HepG2 (cell line): Measurements from ENCODE around the gene CUEDC2. TPM values are rescaled to one million over a fixed set of nuclear protein-coding genes. Genes with fewer than 3 reads are reported as not detected.

Experiments
- ELF1 ChIP-seq: sonication (generic); formaldehyde crosslinking; IDR thresholded peaks from 2 replicates; pipeline ENCODE4 v1.4.0; 2020; ENCODE audit warnings: missing genetic modification reagents
- KDM5A ChIP-seq: fragments of 200-600 bp; sonication (generic); IDR thresholded peaks from 2 replicates; pipeline ENCODE4 v1.7.0; 2018; ENCODE audit warnings: antibody characterized with exemption, mild to moderate bottlenecking, low read length, borderline replicate concordance
- MAF1 ChIP-seq: sonication (generic); formaldehyde crosslinking; IDR thresholded peaks from 2 replicates; pipeline ENCODE4 v1.5.0; 2020; ENCODE audit warnings: missing genetic modification reagents, borderline replicate concordance
- MYNN ChIP-seq: sonication (generic); formaldehyde crosslinking; IDR thresholded peaks from 2 replicates; pipeline ENCODE4 v1.4.0; 2020; ENCODE audit warnings: mild to moderate bottlenecking, low read depth, missing genetic modification reagents
- NKX3-1 ChIP-seq: sonication (generic); formaldehyde crosslinking; IDR thresholded peaks from 2 replicates; pipeline ENCODE4 v1.5.0; 2020; ENCODE audit warnings: missing genetic modification reagents
- NR2F2 ChIP-seq: IDR thresholded peaks from 2 replicates; pipeline ENCODE4 v1.6.1; 2012; ENCODE audit warnings: low read depth, inconsistent platforms, borderline replicate concordance
- PRPF4 ChIP-seq: fragments of 200-400 bp; formaldehyde crosslinking; IDR thresholded peaks from 2 replicates; pipeline ENCODE4 v1.6.1; 2016; ENCODE audit warnings: low read length, low read depth; ENCODE audit not compliant: poor library complexity, severe bottlenecking
- REXO4 ChIP-seq: sonication (generic); formaldehyde crosslinking; IDR thresholded peaks from 2 replicates; pipeline ENCODE4 v1.8.0; 2022; ENCODE audit warnings: missing genetic modification reagents, mild to moderate bottlenecking, borderline replicate concordance
- SMAD1 ChIP-seq: sonication (generic); formaldehyde crosslinking; IDR thresholded peaks from 2 replicates; pipeline ENCODE4 v1.4.0; 2020; ENCODE audit warnings: missing genetic modification reagents, low read depth, mild to moderate bottlenecking, borderline replicate concordance
- TOPORS ChIP-seq: sonication (generic); formaldehyde crosslinking; IDR thresholded peaks from 2 replicates; pipeline ENCODE4 v1.8.0; 2023; ENCODE audit warnings: mild to moderate bottlenecking, missing genetic modification reagents
- ZNF44 ChIP-seq: sonication (generic); formaldehyde crosslinking; IDR thresholded peaks from 2 replicates; pipeline ENCODE4 v1.5.1; 2020; ENCODE audit warnings: mild to moderate bottlenecking, missing genetic modification reagents
- ZNF724P ChIP-seq: sonication (generic); formaldehyde crosslinking; IDR thresholded peaks from 2 replicates; pipeline ENCODE4 v1.8.0; 2022; ENCODE audit warnings: missing genetic modification reagents, borderline replicate concordance
- ZNF747 ChIP-seq: sonication (generic); formaldehyde crosslinking; IDR thresholded peaks from 2 replicates; pipeline ENCODE4 v1.8.1; 2023; ENCODE audit warnings: missing genetic modification reagents, mild to moderate bottlenecking, borderline replicate concordance
- ZNF839 ChIP-seq: sonication (generic); formaldehyde crosslinking; IDR thresholded peaks from 2 replicates; pipeline ENCODE4 v1.4.0; 2020; ENCODE audit warnings: missing genetic modification reagents, mild to moderate bottlenecking, borderline replicate concordance
- ZSCAN30 ChIP-seq: sonication (generic); formaldehyde crosslinking; IDR thresholded peaks from 2 replicates; pipeline ENCODE4 v1.5.0; 2020; ENCODE audit warnings: mild to moderate bottlenecking, missing genetic modification reagents
- polyA plus RNA-seq, 8 experiments: library from polyadenylated mRNA; depleted of rRNA in 3 of 8; stranded (reverse) in 7 of 8; unstranded in 1 of 8; fragments of >200 nt; fragmentation: Illumina TruSeq in 4 of 8; extraction: Trizol in 4 of 8; gene quantifications; 2 replicates each; pipeline versions ENCODE4 v1.2.1 to v1.2.3, GENCODE V29; 2011 to 2016; ENCODE audit warnings: low read depth in 4 of 8, missing spikeins in 1 of 8, mixed read lengths in 1 of 8; ENCODE audit not compliant: insufficient read depth in 1 of 8
- total RNA-seq, 5 experiments: library from RNA; depleted of rRNA; stranded (reverse); fragments of >200 nt; fragmentation: Illumina TruSeq; extraction: Trizol; gene quantifications; 2 replicates each; pipeline ENCODE4 v1.2.3, GENCODE V29; 2016; ENCODE audit warnings: low read depth in 1 of 5
- TF ChIP-seq, protein P1 (sequence below): sonication (generic); formaldehyde crosslinking; IDR thresholded peaks from 2 replicates; pipeline ENCODE4 v1.8.1; 2023; ENCODE audit warnings: missing genetic modification reagents, inconsistent platforms, borderline replicate concordance
- TF ChIP-seq, protein P2 (sequence below): sonication (generic); formaldehyde crosslinking; IDR thresholded peaks from 2 replicates; pipeline ENCODE4 v1.8.0; 2022; ENCODE audit warnings: mild to moderate bottlenecking, missing genetic modification reagents; ENCODE audit not compliant: insufficient replicate concordance
- TF ChIP-seq, protein P3 (sequence below): IDR thresholded peaks from 2 replicates; pipeline ENCODE4 v1.6.1; 2016; ENCODE audit warnings: low read depth, missing genetic modification reagents, missing compliant biosample characterization

CUEDC2 gene
- total and polyA plus RNA-seq, 2 of the 13 experiments (the other 11 are each of a cell fraction or from before 2014, with no cell fraction given), result 13.1 to 18.4 TPM

DNA sequence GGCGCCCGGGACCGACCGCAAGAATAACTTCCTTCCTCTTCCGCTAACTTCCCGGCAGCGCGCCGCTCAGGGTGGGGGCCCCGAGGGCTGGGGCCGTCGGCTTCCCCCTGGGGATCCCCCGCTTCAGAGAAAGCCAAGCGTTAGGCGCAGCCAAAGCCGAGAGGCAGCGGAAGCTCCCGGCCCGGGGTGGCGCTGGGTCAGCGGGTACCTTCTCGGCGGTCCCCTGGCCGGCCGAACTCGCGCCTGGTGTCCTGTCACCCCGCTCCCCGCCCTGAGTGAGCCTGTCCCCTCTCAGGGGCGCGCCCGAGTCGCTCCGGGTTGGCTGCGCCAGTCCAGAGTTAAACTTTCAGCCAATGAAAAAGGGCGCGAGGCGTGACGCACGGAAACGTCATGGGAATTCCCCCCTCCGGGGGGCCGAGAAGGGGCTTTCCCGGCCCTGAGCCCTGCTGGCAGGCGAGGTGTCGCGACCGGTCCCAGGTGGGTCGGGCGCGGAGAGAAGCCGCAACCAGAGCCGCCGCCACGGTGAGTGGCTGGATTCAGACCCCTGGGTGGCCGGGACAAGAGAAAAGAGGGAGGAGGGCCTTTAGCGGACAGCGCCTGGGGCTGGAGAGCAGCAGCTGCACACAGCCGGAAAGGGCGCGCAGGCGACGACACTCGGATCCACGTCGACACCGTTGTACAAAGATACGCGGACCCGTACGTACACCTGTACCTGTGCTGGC, 38.1 kb downstream of the CUEDC2 start (continued):
- TF ChIP-seq MAF1 (CRISPR knock-in tag), result peak; percentile 79; the same call in 1 of the 2 replicates
- peak; percentile 68; the same call in 1 of the 2 replicates for TF ChIP-seq ZNF747 (CRISPR knock-in tag)
- TF ChIP-seq ZSCAN30 (CRISPR knock-in tag), result peak; percentile 78; the same call in 1 of the 2 replicates
- TF ChIP-seq TOPORS (CRISPR knock-in tag), result no peak
- TF ChIP-seq, protein P1, sequence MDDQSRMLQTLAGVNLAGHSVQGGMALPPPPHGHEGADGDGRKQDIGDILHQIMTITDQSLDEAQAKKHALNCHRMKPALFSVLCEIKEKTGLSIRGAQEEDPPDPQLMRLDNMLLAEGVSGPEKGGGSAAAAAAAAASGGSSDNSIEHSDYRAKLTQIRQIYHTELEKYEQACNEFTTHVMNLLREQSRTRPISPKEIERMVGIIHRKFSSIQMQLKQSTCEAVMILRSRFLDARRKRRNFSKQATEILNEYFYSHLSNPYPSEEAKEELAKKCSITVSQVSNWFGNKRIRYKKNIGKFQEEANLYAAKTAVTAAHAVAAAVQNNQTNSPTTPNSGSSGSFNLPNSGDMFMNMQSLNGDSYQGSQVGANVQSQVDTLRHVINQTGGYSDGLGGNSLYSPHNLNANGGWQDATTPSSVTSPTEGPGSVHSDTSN (CRISPR knock-in tag), result no peak
- no peak for TF ChIP-seq ZNF44 (CRISPR knock-in tag)
- no peak for TF ChIP-seq SMAD1
- TF ChIP-seq, protein P2, sequence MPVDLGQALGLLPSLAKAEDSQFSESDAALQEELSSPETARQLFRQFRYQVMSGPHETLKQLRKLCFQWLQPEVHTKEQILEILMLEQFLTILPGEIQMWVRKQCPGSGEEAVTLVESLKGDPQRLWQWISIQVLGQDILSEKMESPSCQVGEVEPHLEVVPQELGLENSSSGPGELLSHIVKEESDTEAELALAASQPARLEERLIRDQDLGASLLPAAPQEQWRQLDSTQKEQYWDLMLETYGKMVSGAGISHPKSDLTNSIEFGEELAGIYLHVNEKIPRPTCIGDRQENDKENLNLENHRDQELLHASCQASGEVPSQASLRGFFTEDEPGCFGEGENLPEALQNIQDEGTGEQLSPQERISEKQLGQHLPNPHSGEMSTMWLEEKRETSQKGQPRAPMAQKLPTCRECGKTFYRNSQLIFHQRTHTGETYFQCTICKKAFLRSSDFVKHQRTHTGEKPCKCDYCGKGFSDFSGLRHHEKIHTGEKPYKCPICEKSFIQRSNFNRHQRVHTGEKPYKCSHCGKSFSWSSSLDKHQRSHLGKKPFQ (CRISPR knock-in tag), result peak; percentile 70
- TF ChIP-seq PRPF4, result no peak
- no peak; the same call in 1 of the 2 replicates for TF ChIP-seq KDM5A
- no peak for TF ChIP-seq ZNF839
- TF ChIP-seq ZNF724P (CRISPR knock-in tag), result 0 out of 2 replicates have a peak, but pooled peaks have one; percentile 50
- TF ChIP-seq ELF1, result peak; percentile 84
- TF ChIP-seq NR2F2, result no peak
- TF ChIP-seq NKX3-1 (CRISPR knock-in tag), result peak; percentile 83
- TF ChIP-seq REXO4, result no peak
- TF ChIP-seq, protein P3, sequence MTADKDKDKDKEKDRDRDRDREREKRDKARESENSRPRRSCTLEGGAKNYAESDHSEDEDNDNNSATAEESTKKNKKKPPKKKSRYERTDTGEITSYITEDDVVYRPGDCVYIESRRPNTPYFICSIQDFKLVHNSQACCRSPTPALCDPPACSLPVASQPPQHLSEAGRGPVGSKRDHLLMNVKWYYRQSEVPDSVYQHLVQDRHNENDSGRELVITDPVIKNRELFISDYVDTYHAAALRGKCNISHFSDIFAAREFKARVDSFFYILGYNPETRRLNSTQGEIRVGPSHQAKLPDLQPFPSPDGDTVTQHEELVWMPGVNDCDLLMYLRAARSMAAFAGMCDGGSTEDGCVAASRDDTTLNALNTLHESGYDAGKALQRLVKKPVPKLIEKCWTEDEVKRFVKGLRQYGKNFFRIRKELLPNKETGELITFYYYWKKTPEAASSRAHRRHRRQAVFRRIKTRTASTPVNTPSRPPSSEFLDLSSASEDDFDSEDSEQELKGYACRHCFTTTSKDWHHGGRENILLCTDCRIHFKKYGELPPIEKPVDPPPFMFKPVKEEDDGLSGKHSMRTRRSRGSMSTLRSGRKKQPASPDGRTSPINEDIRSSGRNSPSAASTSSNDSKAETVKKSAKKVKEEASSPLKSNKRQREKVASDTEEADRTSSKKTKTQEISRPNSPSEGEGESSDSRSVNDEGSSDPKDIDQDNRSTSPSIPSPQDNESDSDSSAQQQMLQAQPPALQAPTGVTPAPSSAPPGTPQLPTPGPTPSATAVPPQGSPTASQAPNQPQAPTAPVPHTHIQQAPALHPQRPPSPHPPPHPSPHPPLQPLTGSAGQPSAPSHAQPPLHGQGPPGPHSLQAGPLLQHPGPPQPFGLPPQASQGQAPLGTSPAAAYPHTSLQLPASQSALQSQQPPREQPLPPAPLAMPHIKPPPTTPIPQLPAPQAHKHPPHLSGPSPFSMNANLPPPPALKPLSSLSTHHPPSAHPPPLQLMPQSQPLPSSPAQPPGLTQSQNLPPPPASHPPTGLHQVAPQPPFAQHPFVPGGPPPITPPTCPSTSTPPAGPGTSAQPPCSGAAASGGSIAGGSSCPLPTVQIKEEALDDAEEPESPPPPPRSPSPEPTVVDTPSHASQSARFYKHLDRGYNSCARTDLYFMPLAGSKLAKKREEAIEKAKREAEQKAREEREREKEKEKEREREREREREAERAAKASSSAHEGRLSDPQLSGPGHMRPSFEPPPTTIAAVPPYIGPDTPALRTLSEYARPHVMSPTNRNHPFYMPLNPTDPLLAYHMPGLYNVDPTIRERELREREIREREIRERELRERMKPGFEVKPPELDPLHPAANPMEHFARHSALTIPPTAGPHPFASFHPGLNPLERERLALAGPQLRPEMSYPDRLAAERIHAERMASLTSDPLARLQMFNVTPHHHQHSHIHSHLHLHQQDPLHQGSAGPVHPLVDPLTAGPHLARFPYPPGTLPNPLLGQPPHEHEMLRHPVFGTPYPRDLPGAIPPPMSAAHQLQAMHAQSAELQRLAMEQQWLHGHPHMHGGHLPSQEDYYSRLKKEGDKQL (CRISPR knock-in tag), result no peak
- TF ChIP-seq MYNN (CRISPR knock-in tag), result no peak
